GM21737 (cell line): ENCODE data around the gene BEAN1.

Source experiments
- ATAC-seq: cut with Tn5 transposase; IDR thresholded peaks from one replicate; pipeline ENCODE4 v1.9.1; 2021; ENCODE audit warnings: mild to moderate bottlenecking, moderate library complexity; ENCODE audit not compliant: unreplicated experiment

Gene BEAN1

DNA sequence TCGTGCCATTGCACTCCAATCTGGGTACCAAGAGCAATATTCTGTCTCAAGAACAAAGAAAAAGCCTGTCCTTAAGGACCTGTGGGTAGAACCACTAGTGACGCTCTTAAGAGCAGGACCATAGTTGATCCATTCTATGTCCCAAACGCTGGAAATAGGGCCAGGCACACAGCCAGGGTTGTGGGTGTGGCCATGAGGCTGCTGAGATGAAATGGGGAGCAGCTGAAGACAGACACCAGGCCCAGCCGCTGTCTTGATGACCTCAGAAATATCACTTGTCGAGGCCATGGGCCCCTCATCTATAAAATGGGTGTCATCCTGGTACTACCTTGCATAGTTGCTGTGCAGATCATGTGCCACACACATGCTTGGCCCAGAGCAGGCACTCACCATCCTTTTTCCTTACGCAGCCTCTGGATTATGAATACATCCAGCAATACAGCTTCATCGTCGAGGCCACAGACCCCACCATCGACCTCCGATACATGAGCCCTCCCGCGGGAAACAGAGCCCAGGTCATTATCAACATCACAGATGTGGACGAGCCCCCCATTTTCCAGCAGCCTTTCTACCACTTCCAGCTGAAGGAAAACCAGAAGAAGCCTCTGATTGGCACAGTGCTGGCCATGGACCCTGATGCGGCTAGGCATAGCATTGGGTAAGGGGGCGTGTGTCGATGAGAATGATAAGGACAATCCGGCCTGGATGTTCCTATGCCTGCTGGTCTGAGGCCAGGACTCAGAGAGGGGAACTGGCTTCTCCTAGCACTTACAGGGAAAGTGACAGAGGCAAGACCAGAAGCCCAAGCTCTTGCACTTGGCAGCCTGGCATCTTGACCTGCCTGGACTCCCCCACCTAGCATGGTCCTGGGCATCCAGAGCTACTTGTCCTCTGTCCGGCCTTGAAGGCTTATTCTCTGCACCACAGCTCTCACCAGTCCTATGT lies 35.1 kb upstream of the BEAN1 start:
- ATAC-seq, result no peak

DNA sequence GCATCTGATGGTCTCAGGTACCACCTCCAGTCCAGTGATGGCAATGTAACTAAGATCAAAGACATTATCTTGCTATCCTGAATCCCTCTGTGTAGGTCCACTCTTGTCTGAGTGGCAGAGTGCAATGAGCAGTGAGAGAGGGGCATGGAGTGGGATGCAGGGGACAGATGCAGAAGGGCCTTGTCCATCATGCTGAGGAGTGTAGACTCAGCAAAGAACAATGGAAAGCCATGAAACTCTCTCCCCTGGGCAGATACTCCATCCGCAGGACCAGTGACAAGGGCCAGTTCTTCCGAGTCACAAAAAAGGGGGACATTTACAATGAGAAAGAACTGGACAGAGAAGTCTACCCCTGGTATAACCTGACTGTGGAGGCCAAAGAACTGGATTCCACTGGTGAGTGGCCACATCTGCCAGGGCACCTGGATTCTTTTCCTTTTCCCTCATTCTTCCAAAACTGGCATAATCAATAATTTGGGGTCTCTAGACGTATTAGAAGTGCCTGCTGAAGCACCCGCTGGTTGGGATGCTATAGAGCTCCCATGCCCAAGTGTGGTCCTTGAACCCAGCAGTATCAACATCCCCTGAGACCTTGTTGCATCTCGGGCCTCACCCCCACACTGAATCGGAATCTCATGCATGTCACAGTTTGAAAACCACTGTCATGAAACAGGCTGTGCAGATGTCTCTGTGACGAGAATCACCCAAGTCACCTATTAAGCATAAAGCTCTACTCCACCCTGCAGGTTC lies 31.1 kb upstream of the BEAN1 start:
- no peak for ATAC-seq

DNA sequence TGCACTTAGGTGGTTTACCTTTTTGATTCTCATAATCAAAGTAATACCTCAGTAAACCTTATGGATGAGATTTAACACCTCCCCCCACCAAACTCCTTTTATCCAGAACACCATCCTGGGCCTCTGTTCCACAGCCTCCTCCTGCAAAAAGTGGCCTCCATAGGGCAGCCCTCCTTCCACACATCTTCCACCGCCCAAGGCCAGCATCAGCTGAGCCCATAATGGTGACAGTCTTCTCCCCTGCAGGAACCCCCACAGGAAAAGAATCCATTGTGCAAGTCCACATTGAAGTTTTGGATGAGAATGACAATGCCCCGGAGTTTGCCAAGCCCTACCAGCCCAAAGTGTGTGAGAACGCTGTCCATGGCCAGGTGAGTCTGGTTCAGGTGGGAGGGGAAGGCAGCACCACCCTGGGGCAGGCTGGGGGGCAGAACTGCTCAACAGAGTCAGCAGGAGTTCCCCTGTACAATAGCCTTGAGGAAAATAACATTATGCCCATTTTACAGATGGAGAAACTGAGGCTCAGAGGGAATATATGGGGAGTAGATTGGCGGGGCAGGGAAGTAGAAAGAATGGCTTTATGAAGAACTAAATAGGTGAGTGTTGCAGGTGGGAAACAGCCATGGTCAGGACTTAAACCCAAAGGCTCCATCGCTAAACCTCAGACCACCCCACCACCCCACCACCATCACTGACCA lies 29.2 kb upstream of the BEAN1 start:
- no peak for ATAC-seq

DNA sequence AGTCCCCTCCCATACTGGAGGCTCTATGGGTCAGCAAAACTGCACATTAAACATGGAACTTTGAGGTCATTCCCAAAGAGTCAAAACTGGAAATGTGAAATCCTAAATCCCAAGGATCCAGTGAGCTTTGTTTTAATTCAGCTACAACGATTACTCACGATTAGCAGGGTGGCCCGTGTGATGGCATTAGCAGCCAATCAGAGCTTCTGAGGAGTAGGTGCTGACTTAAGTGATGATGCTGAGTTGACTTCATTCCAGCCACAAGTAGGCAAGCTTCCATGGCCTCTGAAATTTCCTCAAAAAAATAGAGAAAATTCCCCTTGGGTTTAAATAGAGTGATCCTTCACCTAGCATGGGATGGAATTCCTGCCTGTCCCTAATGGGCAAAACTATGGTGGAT lies 28.1 kb upstream of the BEAN1 start:
- ATAC-seq, result no peak

DNA sequence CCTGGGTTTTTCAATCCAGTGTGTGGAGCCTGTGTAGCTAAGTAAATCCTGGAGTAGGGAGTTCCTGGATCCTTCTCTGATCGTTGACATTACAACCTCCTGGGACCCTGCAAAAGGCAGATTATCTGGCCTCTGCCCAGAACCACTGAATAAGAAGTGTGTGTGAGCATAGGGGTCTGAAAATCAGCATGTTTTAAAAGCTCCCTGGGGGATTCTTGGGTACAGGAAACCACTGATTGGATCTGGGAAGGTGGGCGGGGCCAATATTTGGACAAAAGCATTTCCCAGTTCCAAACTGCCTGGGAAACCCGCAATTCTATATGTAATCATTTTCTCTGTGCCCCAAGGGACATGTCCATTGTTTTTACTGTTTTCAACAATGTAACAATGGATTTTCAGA lies 27.2 kb upstream of the BEAN1 start:
- ATAC-seq, result no peak

- ATAC-seq, result no peak
These were observed 26.4 kb upstream of the BEAN1 start for GRCh38 chr16:66400503-66401380.

DNA sequence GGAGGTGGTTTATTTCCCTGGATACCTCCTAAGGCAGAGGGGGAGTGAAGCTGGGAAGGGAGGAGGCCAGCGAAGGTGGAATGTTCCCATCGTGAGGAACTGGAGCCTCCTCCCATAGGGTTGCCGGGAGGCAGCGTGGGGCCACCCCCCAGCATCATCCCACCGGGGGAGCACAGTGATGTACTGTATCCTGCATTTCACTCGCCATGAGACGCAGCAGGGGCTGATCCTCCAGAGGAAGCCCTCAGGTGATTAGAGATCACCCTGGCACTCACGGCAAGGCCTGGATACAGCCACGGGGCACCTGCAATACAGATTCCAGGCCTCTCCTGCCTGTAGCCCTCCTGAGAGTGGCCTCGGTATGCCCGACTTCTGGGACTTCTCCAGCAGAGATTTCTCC lies 25.5 kb upstream of the BEAN1 start:
- ATAC-seq, result no peak

GRCh38 chr16:66402166-66402565 lies 24.9 kb upstream of the BEAN1 start:
- ATAC-seq, result no peak

- ATAC-seq, result no peak
These were observed 24.4 kb upstream of the BEAN1 start for GRCh38 chr16:66402591-66403230.

DNA sequence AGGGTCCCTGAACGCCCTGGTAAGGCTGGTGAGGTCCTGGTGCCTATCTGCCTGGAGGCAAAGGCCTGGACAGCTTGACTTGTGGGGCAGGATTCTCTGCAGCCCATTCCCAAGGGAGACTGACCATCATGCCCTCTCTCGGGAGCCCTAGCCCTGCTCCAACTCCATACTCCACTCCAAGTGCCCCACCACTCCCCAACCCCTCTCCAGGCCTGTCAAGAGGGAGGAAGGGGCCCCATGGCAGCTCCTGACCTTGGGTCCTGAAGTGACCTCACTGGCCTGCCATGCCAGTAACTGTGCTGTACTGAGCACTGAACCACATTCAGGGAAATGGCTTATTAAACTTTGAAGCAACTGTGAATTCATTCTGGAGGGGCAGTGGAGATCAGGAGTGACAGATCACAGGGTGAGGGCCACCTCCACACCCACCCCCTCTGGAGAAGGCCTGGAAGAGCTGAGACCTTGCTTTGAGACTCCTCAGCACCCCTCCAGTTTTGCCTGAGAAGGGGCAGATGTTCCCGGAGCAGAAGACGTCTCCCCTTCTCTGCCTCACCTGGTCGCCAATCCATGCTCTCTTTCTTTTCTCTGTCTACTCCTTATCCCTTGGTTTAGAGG lies 23.5 kb upstream of the BEAN1 start:
- ATAC-seq, result no peak

DNA sequence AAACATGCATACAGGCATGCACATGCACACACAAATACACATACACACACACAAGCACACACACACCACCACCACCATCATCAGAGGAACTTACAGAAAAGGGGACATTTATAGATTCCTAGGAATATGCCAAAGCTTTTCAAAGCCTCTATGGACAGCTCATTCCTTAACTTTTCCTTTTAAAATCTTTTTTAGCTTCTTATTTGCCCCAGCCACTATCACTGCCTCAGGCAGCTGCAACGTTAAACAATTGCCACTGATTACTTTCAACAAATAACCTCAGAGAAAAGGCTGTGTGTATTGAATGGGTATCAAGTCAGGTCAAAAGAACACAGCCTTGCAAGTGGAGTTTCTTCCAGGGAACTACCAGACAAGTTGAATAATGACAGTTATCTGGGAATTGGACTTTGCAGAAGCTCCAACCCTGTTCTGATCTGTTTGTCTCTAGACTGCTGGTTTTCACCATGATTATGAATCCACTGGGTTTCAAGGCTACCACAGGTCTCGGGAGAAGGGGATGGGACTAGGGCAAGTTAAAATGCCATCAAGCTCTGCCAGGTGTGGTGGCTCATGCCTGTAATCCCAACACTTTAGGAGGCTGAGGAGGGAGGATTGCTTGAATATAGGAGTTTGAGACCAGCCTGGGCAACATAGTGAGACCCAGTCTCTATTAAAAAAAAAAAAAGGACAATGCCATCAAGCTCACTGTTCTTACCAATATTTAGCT lies 21.9 kb upstream of the BEAN1 start:
- no peak for ATAC-seq

- ATAC-seq, result peak; percentile 79
These were observed 20.4 kb upstream of the BEAN1 start for GRCh38 chr16:66406534-66407221.

GRCh38 chr16:66408163-66409048 lies 18.7 kb upstream of the BEAN1 start:
- no peak for ATAC-seq

DNA sequence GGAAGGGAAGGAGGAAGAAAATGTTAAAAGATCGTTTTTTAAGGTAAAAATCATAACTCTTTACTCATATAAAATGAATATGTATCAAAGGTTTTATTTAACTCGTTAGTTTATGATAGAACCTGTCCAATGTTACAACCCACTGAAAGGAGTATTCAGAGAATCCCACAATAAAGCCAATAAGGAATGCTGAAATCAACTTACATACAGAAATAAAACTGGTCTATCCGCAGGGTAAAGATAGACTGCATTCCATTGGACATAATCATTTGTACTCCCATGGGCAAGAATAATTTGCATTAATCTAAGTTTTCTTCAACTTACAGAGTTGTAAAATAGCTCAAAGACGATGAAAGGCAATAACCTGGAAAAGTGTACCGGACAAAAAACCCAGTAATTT lies 17.9 kb upstream of the BEAN1 start:
- ATAC-seq, result no peak

GRCh38 chr16:66412182-66412581 lies 14.9 kb upstream of the BEAN1 start:
- no peak for ATAC-seq

GRCh38 chr16:66414891-66415290 lies 12.2 kb upstream of the BEAN1 start:
- no peak for ATAC-seq

DNA sequence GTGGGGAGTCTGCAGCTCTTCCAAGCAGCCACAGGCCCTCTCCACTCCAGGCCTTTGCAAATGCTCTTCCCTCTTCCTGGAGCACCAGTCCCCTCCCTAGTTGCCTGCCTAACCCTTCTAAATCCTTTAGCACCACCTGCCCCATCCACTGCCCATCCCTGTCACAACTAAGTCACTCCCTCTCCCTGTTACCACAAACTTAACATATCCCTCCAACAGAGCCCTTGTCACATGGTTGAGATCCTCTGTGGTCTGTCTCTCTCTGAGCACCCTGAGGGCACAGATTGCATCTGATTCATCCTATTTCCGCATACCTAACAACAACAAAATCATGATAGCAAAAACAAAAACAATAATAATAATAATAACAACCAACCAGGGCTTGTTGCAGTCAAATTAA lies 11.0 kb upstream of the BEAN1 start:
- ATAC-seq, result no peak
